K562 (cell line): ENCODE data around the gene AIFM1. TPM values are rescaled to one million over a fixed set of nuclear protein-coding genes. Genes with fewer than 3 reads are reported as not detected.

ENCODE experiments used
- EP300 ChIP-seq: IDR thresholded peaks from 2 replicates; pipeline ENCODE4 v1.6.1; 2012; ENCODE audit warnings: low read length, improper control_type of control experiment
- ETS1 ChIP-seq: conservative IDR thresholded peaks from 2 replicates; pipeline ENCODE4 v1.6.1; 2011; ENCODE audit warnings: low read depth, mild to moderate bottlenecking, low read length; ENCODE audit not compliant: control insufficient read depth
- HDAC3 ChIP-seq: fragments of 450-650 bp; IDR thresholded peaks from 2 replicates; pipeline ENCODE4 v1.6.1; 2018; ENCODE audit warnings: borderline replicate concordance, mild to moderate bottlenecking, moderate library complexity; ENCODE audit not compliant: partially characterized antibody
- HDAC6 ChIP-seq: IDR thresholded peaks from 2 replicates; pipeline ENCODE4 v1.6.1; 2012; ENCODE audit warnings: low read depth, mild to moderate bottlenecking, control low read depth, inconsistent platforms, low read length, moderate library complexity
- HDGF ChIP-seq: fragments of 450-650 bp; IDR thresholded peaks from 2 replicates; pipeline ENCODE4 v1.6.1; 2016
- HMGXB4 ChIP-seq: sonication (generic); formaldehyde crosslinking; IDR thresholded peaks from 2 replicates; pipeline ENCODE4 v1.8.1; 2023; ENCODE audit warnings: mild to moderate bottlenecking, missing genetic modification reagents
- MCM3 ChIP-seq: fragments of 450-650 bp; IDR thresholded peaks from 2 replicates; pipeline ENCODE4 v1.6.1; 2016
- NCOA6 ChIP-seq: fragments of 450-650 bp; IDR thresholded peaks from 2 replicates; pipeline ENCODE4 v1.6.1; 2017; ENCODE audit warnings: mild to moderate bottlenecking
- POLR2AphosphoS2 ChIP-seq: IDR thresholded peaks from 2 replicates; pipeline ENCODE4 v1.6.1; 2012; ENCODE audit warnings: low read length, improper control_type of control experiment
- POU5F1 ChIP-seq: fragments of 150-350 bp; IDR thresholded peaks from 2 replicates; pipeline ENCODE4 v1.6.1; 2014; ENCODE audit warnings: borderline replicate concordance, low read length, low read depth, mild to moderate bottlenecking; ENCODE audit not compliant: partially characterized antibody
- RBM15 ChIP-seq: fragments of 200-400 bp; formaldehyde crosslinking; IDR thresholded peaks from 2 replicates; pipeline ENCODE4 v1.6.1; 2018; ENCODE audit warnings: mild to moderate bottlenecking, low read length, moderate library complexity; ENCODE audit not compliant: insufficient read depth
- SNIP1 ChIP-seq: fragments of 450-650 bp; IDR thresholded peaks from 2 replicates; pipeline ENCODE4 v1.7.1; 2017; ENCODE audit warnings: low read depth, mild to moderate bottlenecking
- STAT5A ChIP-seq: IDR thresholded peaks from 2 replicates; pipeline ENCODE4 v1.6.1; 2012; ENCODE audit warnings: low read length, inconsistent platforms, borderline replicate concordance
- STAT6 ChIP-seq: sonication (generic); formaldehyde crosslinking; IDR thresholded peaks from 2 replicates; pipeline ENCODE4 v1.8.1; 2023; ENCODE audit warnings: mild to moderate bottlenecking, missing genetic modification reagents
- TAF9B ChIP-seq: fragments of 450-650 bp; IDR thresholded peaks from 2 replicates; pipeline ENCODE4 v1.6.1; 2018; ENCODE audit warnings: mild to moderate bottlenecking; ENCODE audit not compliant: partially characterized antibody
- TCF7L2 ChIP-seq: fragments of 150-350 bp; IDR thresholded peaks from 2 replicates; pipeline ENCODE4 v1.6.1; 2016; ENCODE audit warnings: low read depth, mild to moderate bottlenecking, low read length, moderate library complexity
- ZFP36 ChIP-seq: fragments of 150-350 bp; IDR thresholded peaks from 2 replicates; pipeline ENCODE4 v1.6.1; 2018; ENCODE audit warnings: low read length, low read depth; ENCODE audit not compliant: partially characterized antibody
- polyA plus RNA-seq, 8 experiments: library from polyadenylated mRNA; depleted of rRNA in 4 of 8; stranded (reverse) in 5 of 8; unstranded in 3 of 8; fragments of >200 nt; fragmentation: Nextera tagmentation in 2 of 8; fragmentation: Illumina TruSeq in 1 of 8; extraction: Ambion mirVana in 2 of 8; extraction: Trizol in 1 of 8; gene quantifications; 2 replicates each; pipeline versions ENCODE4 v1.2.1 to v1.2.3, GENCODE V29; 2011 to 2014; ENCODE audit warnings: inconsistent platforms in 1 of 8, missing spikeins in 1 of 8
- total RNA-seq, 7 experiments: library from RNA; depleted of rRNA in 6 of 7; stranded (reverse); fragments of >200 nt in 6 of 7; fragmentation: Illumina TruSeq in 2 of 7; extraction: Trizol in 2 of 7; gene quantifications; 2 replicates each; pipeline versions ENCODE4 v1.2.1 to v1.2.3, GENCODE V29; 2011 to 2021; ENCODE audit warnings: low replicate concordance in 1 of 7
- TF ChIP-seq, protein P1 (sequence below): sonication (generic); formaldehyde crosslinking; IDR thresholded peaks from 2 replicates; pipeline ENCODE4 v1.8.1; 2023; ENCODE audit warnings: missing genetic modification reagents, mild to moderate bottlenecking, borderline replicate concordance

Gene AIFM1
- total and polyA plus RNA-seq, 9 of the 15 experiments (the other 6 are each of a cell fraction or from before 2014, with no cell fraction given): 51.0 to 117 (median 91.2) TPM

GRCh38 chrX:130120746-130121504, 44.7 kb downstream of the AIFM1 start (continued):
- TF ChIP-seq, protein P1, sequence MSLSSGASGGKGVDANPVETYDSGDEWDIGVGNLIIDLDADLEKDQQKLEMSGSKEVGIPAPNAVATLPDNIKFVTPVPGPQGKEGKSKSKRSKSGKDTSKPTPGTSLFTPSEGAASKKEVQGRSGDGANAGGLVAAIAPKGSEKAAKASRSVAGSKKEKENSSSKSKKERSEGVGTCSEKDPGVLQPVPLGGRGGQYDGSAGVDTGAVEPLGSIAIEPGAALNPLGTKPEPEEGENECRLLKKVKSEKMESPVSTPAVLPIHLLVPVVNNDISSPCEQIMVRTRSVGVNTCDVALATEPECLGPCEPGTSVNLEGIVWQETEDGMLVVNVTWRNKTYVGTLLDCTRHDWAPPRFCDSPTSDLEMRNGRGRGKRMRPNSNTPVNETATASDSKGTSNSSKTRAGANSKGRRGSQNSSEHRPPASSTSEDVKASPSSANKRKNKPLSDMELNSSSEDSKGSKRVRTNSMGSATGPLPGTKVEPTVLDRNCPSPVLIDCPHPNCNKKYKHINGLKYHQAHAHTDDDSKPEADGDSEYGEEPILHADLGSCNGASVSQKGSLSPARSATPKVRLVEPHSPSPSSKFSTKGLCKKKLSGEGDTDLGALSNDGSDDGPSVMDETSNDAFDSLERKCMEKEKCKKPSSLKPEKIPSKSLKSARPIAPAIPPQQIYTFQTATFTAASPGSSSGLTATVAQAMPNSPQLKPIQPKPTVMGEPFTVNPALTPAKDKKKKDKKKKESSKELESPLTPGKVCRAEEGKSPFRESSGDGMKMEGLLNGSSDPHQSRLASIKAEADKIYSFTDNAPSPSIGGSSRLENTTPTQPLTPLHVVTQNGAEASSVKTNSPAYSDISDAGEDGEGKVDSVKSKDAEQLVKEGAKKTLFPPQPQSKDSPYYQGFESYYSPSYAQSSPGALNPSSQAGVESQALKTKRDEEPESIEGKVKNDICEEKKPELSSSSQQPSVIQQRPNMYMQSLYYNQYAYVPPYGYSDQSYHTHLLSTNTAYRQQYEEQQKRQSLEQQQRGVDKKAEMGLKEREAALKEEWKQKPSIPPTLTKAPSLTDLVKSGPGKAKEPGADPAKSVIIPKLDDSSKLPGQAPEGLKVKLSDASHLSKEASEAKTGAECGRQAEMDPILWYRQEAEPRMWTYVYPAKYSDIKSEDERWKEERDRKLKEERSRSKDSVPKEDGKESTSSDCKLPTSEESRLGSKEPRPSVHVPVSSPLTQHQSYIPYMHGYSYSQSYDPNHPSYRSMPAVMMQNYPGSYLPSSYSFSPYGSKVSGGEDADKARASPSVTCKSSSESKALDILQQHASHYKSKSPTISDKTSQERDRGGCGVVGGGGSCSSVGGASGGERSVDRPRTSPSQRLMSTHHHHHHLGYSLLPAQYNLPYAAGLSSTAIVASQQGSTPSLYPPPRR (CRISPR knock-in tag): no peak
- TF ChIP-seq ZFP36: no peak
- TF ChIP-seq HMGXB4 (CRISPR knock-in tag): no peak
- no peak for TF ChIP-seq NCOA6
- no peak for TF ChIP-seq SNIP1
- TF ChIP-seq ETS1: no peak
- TF ChIP-seq EP300: no peak
- TF ChIP-seq RBM15: no peak
- no peak for TF ChIP-seq STAT6 (CRISPR knock-in tag)
- TF ChIP-seq MCM3: no peak
- TF ChIP-seq TCF7L2: no peak
- TF ChIP-seq TAF9B: no peak
- TF ChIP-seq STAT5A: no peak
- TF ChIP-seq HDAC6: no peak
- no peak for TF ChIP-seq POLR2AphosphoS2
- TF ChIP-seq HDAC3: no peak
- no peak for TF ChIP-seq POU5F1
- TF ChIP-seq HDGF: no peak
